Ascending aorta (tissue), 2 donors: ENCODE data around the gene CLCNKA. TPM values are rescaled to one million over a fixed set of nuclear protein-coding genes. Genes with fewer than 3 reads are reported as not detected.

Experiments
- DNase-seq, 2 donors: peaks; one replicate each; pipeline ENCODE4 v3.0.0-alpha.2; 2019; ENCODE audit warnings: low spot score in 2 of 2
- H3K27ac ChIP-seq, 2 donors: fragments of 200-600 bp; sonication (generic); one replicate each; pipeline ENCODE4 v1.5.1; 2016 to 2017; ENCODE audit warnings: mild to moderate bottlenecking in 1 of 2
- H3K27me3 ChIP-seq: fragments of 200-600 bp; sonication (generic); one replicate; pipeline ENCODE4 v1.5.1; 2017
- H3K36me3 ChIP-seq, 2 donors: fragments of 200-600 bp; sonication (generic); one replicate each; pipeline ENCODE4 v1.5.1; 2016
- H3K4me1 ChIP-seq, 2 donors: fragments of 200-600 bp; sonication (generic); one replicate each; pipeline ENCODE4 v1.5.1; 2016 to 2017; ENCODE audit warnings: mild to moderate bottlenecking in 1 of 2
- H3K4me3 ChIP-seq, 2 donors: fragments of 200-600 bp; sonication (generic); one replicate each; pipeline ENCODE4 v1.5.1; 2016 to 2017; ENCODE audit warnings: mild to moderate bottlenecking in 1 of 2
- H3K9me3 ChIP-seq, 2 donors: fragments of 200-600 bp; sonication (generic); one replicate each; pipeline ENCODE4 v1.5.1; 2016
- intact Hi-C: fragments of 100-400 bp; cut with DNase I; formaldehyde crosslinking; loops from one replicate; pipeline ENCODE4 v1.15.1; 2023
- total RNA-seq: library from RNA; depleted of rRNA; stranded (reverse); fragments of >200 nt; gene quantifications from one replicate; pipeline ENCODE4 v1.1.0, GENCODE V29; 2016
- TF ChIP-seq, protein P1 (sequence below), 3 experiments: fragments of 200-600 bp in 2 of 3; fragments of 450-650 bp in 1 of 3; sonication (generic) in 2 of 3; IDR thresholded peaks; one replicate each; pipeline ENCODE4 v1.5.1; 2016 to 2019; ENCODE audit warnings: antibody characterized with exemption in 3 of 3, mild to moderate bottlenecking in 1 of 3, moderate library complexity in 1 of 3

CLCNKA gene
- total RNA-seq, 1 donor from 2014 or later = not detected

DNA sequence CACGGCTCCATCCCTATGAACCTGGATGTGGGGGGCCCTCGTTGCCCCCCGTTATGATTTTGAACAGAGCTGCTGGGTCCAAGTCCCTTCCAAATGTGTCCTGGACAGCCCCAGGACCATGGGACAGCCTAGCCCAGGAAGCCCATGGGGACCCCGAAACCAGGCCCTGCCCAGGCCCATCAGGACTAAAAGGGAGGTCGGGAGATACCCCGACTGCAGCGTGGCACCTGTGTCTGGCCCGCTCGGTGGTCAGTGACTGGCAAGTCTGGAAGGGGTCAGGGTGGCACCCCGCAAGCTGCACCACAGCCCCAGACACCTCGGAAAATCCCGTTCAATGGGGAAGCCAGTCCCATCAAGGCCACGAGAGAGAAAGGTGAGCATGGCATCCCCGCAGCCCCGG, 28.2 kb upstream of the CLCNKA start:
- intact Hi-C loops = loop anchor here (1.0 kb wide), 1 partner anchor 201 kb away; no protein-coding TSS in a partner anchor

DNA sequence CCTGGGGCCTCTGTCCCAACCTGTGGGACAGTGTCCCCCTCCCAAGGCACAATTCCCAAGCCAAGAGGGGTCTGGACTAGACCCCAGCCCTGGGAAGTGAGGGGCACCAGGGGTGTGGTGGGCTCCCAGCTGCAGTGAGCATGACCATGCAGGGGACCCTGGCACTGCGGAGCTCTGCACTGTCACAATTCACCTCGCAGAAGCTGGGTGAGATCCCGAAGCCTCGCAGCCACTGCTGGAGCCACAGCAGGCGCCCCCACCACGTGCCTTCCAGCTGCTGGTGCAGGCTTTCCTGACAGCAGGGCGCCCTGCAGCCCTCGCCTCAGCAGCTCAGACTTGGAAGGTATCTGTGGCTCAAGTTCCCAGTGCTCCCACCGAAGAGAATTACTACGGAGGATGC, 27.8 kb upstream of the CLCNKA start:
- intact Hi-C loops = loop anchor here (1.0 kb wide), 1 partner anchor 202 kb away; no protein-coding TSS in a partner anchor
- no peaks in the 10 kb centered on the region for H3K36me3 ChIP-seq
- no peaks in the 10 kb centered on the region for H3K4me1 ChIP-seq
- H3K4me3 ChIP-seq = no peak overlapping the region
- TF ChIP-seq, protein P1, sequence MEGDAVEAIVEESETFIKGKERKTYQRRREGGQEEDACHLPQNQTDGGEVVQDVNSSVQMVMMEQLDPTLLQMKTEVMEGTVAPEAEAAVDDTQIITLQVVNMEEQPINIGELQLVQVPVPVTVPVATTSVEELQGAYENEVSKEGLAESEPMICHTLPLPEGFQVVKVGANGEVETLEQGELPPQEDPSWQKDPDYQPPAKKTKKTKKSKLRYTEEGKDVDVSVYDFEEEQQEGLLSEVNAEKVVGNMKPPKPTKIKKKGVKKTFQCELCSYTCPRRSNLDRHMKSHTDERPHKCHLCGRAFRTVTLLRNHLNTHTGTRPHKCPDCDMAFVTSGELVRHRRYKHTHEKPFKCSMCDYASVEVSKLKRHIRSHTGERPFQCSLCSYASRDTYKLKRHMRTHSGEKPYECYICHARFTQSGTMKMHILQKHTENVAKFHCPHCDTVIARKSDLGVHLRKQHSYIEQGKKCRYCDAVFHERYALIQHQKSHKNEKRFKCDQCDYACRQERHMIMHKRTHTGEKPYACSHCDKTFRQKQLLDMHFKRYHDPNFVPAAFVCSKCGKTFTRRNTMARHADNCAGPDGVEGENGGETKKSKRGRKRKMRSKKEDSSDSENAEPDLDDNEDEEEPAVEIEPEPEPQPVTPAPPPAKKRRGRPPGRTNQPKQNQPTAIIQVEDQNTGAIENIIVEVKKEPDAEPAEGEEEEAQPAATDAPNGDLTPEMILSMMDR (IDR thresholded peaks at IDR 0.05) = no peak
- no peaks in the 10 kb centered on the region for H3K9me3 ChIP-seq
- no peak overlapping the region for H3K27ac ChIP-seq
- DNase-seq = no peak
- no peaks in the 10 kb centered on the region for H3K27me3 ChIP-seq

More for the DNA sequence above, 28.2 kb upstream of the CLCNKA start:
- TF ChIP-seq, protein P1 (IDR thresholded peaks at IDR 0.05) = no peak
- H3K36me3 ChIP-seq = no peaks in the 10 kb centered on the region
- DNase-seq = no peak
- no peaks in the 10 kb centered on the region for H3K9me3 ChIP-seq
- H3K4me3 ChIP-seq = no peak overlapping the region
- no peaks in the 10 kb centered on the region for H3K27me3 ChIP-seq
- H3K27ac ChIP-seq = no peak overlapping the region
- H3K4me1 ChIP-seq = no peaks in the 10 kb centered on the region

DNA sequence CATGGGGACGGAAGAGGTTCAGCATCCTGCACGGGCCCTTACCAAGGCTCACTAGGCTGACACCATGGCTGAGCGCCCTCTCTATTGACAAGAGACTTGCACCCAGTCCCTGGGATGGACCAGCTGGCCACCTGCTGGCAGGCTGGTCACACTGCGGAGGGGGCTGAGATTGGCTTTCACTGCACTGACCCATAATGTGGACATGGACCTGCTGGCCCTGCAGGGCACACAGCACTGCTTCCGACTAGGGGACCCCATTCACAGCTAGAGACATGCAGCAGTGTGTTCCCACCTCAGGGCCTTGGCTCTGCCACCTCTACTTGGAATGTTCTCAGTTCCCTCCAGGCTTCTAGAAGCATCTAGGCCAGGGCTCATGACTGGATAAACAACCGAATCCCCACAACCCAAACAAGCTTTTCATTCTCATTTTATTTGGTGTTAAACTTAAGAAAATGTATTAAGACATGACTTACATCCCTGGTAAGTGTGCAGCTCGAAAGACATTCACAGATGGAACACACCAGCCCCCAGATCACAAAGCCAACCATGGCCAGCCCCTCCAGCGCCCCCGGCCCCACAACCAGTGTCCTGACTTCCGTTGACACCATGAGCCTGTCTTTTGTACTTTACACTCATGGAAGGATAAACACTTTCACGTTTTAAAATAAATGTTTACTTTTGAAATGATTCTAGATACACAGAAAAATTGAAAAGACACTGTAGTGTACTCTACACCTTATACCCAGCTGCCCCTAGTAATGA, 27.1 kb upstream of the CLCNKA start:
- intact Hi-C loops = loop anchor here (1.0 kb wide), 1 partner anchor 202 kb away; no protein-coding TSS in a partner anchor
- no peaks in the 10 kb centered on the region for H3K4me1 ChIP-seq
- peak in 1 of 2 donors; percentile 75 for DNase-seq
- no peaks in the 10 kb centered on the region for H3K27me3 ChIP-seq
- TF ChIP-seq, protein P1 (IDR thresholded peaks at IDR 0.05) = peak; percentile 78 to 93 (median 91)
- no peaks in the 10 kb centered on the region for H3K36me3 ChIP-seq
- no peak overlapping the region for H3K27ac ChIP-seq
- no peak overlapping the region for H3K4me3 ChIP-seq
- H3K9me3 ChIP-seq = no peaks in the 10 kb centered on the region

DNA sequence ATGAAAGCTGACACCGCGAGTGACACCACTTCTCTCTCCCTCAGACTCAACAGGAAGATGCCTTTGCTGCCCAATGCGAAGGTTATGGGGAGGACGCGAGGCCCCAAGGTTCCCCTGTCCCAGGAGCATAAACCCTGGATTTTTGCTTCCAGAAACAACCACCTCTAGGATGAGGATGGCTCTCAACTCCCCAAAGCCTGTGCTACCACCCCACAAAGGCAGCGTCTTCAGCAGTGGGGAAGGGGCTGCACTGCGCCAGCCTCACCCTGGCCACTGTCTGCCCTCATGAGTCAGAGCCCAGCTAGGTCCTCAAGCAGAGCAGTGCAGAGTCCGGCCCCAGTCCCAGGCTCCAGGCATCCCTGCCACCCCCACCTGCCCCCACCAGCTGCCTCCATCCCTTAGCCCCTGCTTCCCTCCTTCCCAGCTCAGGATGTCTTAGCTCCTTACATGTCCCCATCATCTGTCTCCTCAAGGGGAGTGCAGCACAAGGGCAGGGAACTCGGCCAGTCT, 24.7 kb upstream of the CLCNKA start:
- no peaks in the 10 kb centered on the region for H3K27me3 ChIP-seq
- H3K36me3 ChIP-seq = no peaks in the 10 kb centered on the region
- H3K4me3 ChIP-seq = no peak overlapping the region
- no peak overlapping the region for H3K27ac ChIP-seq
- DNase-seq = no peak
- TF ChIP-seq, protein P1 (IDR thresholded peaks at IDR 0.05) = no peak
- H3K9me3 ChIP-seq = no peaks in the 10 kb centered on the region
- intact Hi-C loops = no loop called here
- no peaks in the 10 kb centered on the region for H3K4me1 ChIP-seq

DNA sequence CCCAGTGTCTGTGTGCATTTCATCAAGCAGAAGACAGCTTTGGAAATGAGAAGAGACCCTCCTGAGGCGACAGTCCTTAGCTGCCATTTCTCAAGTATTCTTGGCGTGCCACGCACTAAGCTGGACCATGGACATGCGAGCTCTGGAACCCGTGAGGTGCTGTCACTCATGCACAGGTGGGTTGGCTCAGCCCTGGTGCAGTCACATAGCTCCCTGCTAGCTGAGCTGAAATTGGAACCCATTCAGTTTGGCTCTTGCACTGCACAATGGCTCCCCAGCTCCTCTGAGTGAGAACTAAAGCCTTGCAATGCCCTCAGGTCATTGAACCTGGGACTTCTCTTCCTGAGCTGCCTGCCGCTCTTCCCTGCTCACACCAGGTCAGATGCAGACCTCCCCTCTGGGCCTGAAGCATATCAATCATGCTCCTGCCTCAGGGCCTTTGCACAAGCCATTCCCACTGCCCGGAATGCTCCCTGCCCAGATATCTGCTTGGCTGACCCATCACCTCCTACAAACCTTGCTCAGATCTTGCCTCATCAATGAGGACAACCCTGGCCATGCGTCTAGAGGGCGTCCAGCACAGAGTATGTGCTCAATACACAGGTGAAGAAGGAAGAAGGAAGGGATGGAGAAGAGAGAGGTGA, 24.1 kb upstream of the CLCNKA start:
- DNase-seq = no peak
- Histone ChIP-seq H3K4me3 (no peak overlapping the region), H3K4me1 (no peaks in the 10 kb centered on the region), H3K36me3 (no peaks in the 10 kb centered on the region), H3K27me3 (no peaks in the 10 kb centered on the region), H3K9me3 (no peaks in the 10 kb centered on the region), H3K27ac (no peak overlapping the region)
- intact Hi-C loops = no loop called here
- TF ChIP-seq, protein P1 (IDR thresholded peaks at IDR 0.05) = no peak
